ENCODE data around the gene FXR2. TPM values are rescaled to one million over a fixed set of nuclear protein-coding genes. Genes with fewer than 3 reads are reported as not detected.

Gene FXR2
- 48.4 to 53.7 TPM (median 52.5 TPM) in 3 replicates for total RNA-seq
- long read RNA-seq, transcript FXR2-201 (17 exons, 2,957 nt): major isoform, 82 of 100 reads
- long read RNA-seq, partial matches to known transcripts: 3 of 100 reads
- long read RNA-seq, other reads (novel, unspliced or antisense): 15 of 100 reads

- Mint-ChIP-seq H3K4me3 (ENCODE audit: unreplicated experiment) (peak within 1 kb of the TSS; percentile 83), H3K27me3 (ENCODE audit: low read depth) (no peaks in the 10 kb centered on the region), H3K27ac (ENCODE audit: unreplicated experiment) (peak within 1 kb of the TSS; percentile 91), H3K36me3 (ENCODE audit: low read depth) (no peaks in the 10 kb centered on the region), H3K9me3 (ENCODE audit: low read depth) (no peaks in the 10 kb centered on the region), H3K4me1 (ENCODE audit: low read depth) (peaks cover 38% of the 10 kb centered on the region)
- peak; percentile 77 for TF ChIP-seq CTCF (IDR thresholded peaks at IDR 0.05)
- peak; percentile 100 for DNase-seq (ENCODE audit: low spot score)
Observed at GRCh38 chr17:7614425-7615264, at the start of gene FXR2. Gene FXR2 (minus strand): TSS chr17:7614897. CDS start chr17:7614532, 365 bp downstream.

- Mint-ChIP-seq H3K4me3 (ENCODE audit: unreplicated experiment) (no peak overlapping the region), H3K9me3 (ENCODE audit: low read depth) (no peaks in the 10 kb centered on the region), H3K27ac (ENCODE audit: unreplicated experiment) (no peak overlapping the region), H3K27me3 (ENCODE audit: low read depth) (peaks cover under 1% of the 10 kb centered on the region), H3K4me1 (ENCODE audit: low read depth) (peaks cover 12% of the 10 kb centered on the region), H3K36me3 (ENCODE audit: low read depth) (no peaks in the 10 kb centered on the region)
- no peak for DNase-seq (ENCODE audit: low spot score)
- peak; percentile 25 for TF ChIP-seq CTCF (IDR thresholded peaks at IDR 0.05)
Observed at GRCh38 chr17:7656958-7657609, 42.4 kb upstream of the FXR2 start.

DNA sequence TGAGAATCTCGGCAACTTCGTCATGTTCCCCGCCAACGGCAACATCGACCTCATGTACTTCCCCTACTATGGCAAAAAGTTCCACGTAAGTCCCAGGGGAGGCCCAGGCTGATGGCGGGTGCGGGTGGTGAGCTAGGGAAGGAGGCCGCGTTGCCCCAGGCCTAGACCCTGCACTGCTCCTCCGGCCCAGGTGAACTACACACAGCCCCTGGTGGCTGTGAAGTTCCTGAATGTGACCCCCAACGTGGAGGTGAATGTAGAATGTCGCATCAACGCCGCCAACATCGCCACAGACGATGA lies 40.8 kb upstream of the FXR2 start:
- H3K36me3 Mint-ChIP-seq (ENCODE audit: low read depth): no peaks in the 10 kb centered on the region
- H3K4me3 Mint-ChIP-seq (ENCODE audit: unreplicated experiment): no peak overlapping the region
- peaks cover 7% of the 10 kb centered on the region for H3K27me3 Mint-ChIP-seq (ENCODE audit: low read depth)
- no peak for TF ChIP-seq CTCF (IDR thresholded peaks at IDR 0.05)
- H3K27ac Mint-ChIP-seq (ENCODE audit: unreplicated experiment): no peak overlapping the region
- DNase-seq (ENCODE audit: low spot score): no peak
- H3K9me3 Mint-ChIP-seq (ENCODE audit: low read depth): no peaks in the 10 kb centered on the region
- peaks cover 20% of the 10 kb centered on the region for H3K4me1 Mint-ChIP-seq (ENCODE audit: low read depth)

GRCh38 chr17:7654832-7655540 lies 40.3 kb upstream of the FXR2 start:
- no peak for DNase-seq (ENCODE audit: low spot score)
- H3K4me3 Mint-ChIP-seq (ENCODE audit: unreplicated experiment): no peak overlapping the region
- peaks cover 9% of the 10 kb centered on the region for H3K27me3 Mint-ChIP-seq (ENCODE audit: low read depth)
- no peaks in the 10 kb centered on the region for H3K9me3 Mint-ChIP-seq (ENCODE audit: low read depth)
- TF ChIP-seq CTCF (IDR thresholded peaks at IDR 0.05): no peak
- H3K36me3 Mint-ChIP-seq (ENCODE audit: low read depth): no peaks in the 10 kb centered on the region
- H3K27ac Mint-ChIP-seq (ENCODE audit: unreplicated experiment): no peak overlapping the region
- H3K4me1 Mint-ChIP-seq (ENCODE audit: low read depth): peaks cover 25% of the 10 kb centered on the region
